ENCODE measurements around the gene CAVIN2.
A peak's percentile ranks its signal among the peaks of the same experiment; 100 is the strongest.

CAVIN2 gene

GRCh38 chr2:191846515-191847476 is at the start of gene CAVIN2:
Gene CAVIN2 (minus strand): TSS chr2:191847088. CDS start chr2:191846925, 163 bp downstream.
- no peak for DNase-seq

- DNase-seq = no peak
Observed at GRCh38 chr2:191895743-191896142, 48.9 kb upstream of the CAVIN2 start.

GRCh38 chr2:191895195-191895594 is 48.3 kb upstream of the CAVIN2 start:
- DNase-seq = no peak

GRCh38 chr2:191894681-191895147 is 47.8 kb upstream of the CAVIN2 start:
- peak; percentile 8 for DNase-seq

GRCh38 chr2:191892391-191892790 is 45.5 kb upstream of the CAVIN2 start:
- no peak for DNase-seq

GRCh38 chr2:191891656-191892055 is 44.8 kb upstream of the CAVIN2 start:
- DNase-seq = no peak

- DNase-seq = no peak
Observed at GRCh38 chr2:191889931-191890330, 43.0 kb upstream of the CAVIN2 start.

- no peak for DNase-seq
Observed at GRCh38 chr2:191888400-191889166, 41.7 kb upstream of the CAVIN2 start.

- DNase-seq = no peak
Observed at GRCh38 chr2:191885650-191886049, 38.8 kb upstream of the CAVIN2 start.

GRCh38 chr2:191885098-191885497 is 38.2 kb upstream of the CAVIN2 start:
- no peak for DNase-seq

GRCh38 chr2:191881982-191882816 is 35.3 kb upstream of the CAVIN2 start:
- no peak for DNase-seq

- DNase-seq = no peak
Observed at GRCh38 chr2:191878548-191879279, 31.8 kb upstream of the CAVIN2 start.

- no peak for DNase-seq
Observed at GRCh38 chr2:191877875-191878274, 31.0 kb upstream of the CAVIN2 start.

- DNase-seq = no peak
Observed at GRCh38 chr2:191875859-191876258, 29.0 kb upstream of the CAVIN2 start.

GRCh38 chr2:191870744-191871143 is 23.9 kb upstream of the CAVIN2 start:
- DNase-seq = no peak

- DNase-seq = no peak
Observed at GRCh38 chr2:191869781-191870180, 22.9 kb upstream of the CAVIN2 start.

GRCh38 chr2:191869178-191869577 is 22.3 kb upstream of the CAVIN2 start:
- no peak for DNase-seq

- no peak for DNase-seq
Observed at GRCh38 chr2:191867507-191867847, 20.6 kb upstream of the CAVIN2 start.

- DNase-seq = no peak
Observed at GRCh38 chr2:191866675-191867506, 20.0 kb upstream of the CAVIN2 start.

- no peak for DNase-seq
Observed at GRCh38 chr2:191866195-191866594, 19.3 kb upstream of the CAVIN2 start.

All from activated CD4-positive, alpha-beta T cell treated with anti-CD3 and anti-CD28 coated beads, Interleukin-2, amount 50 U/mL, for 16 hours (primary cell).